HEK293 (cell line): ENCODE data around the gene NGF.

ENCODE experiments used
- SP2 ChIP-seq: fragments of 450-650 bp; formaldehyde crosslinking; IDR thresholded peaks from 2 replicates; pipeline ENCODE4 v1.5.1; 2016; ENCODE audit warnings: missing biosample characterization, missing genetic modification characterization
- YY1 ChIP-seq: fragments of 450-650 bp; formaldehyde crosslinking; IDR thresholded peaks from 2 replicates; pipeline ENCODE4 v1.5.1; 2018; ENCODE audit warnings: missing biosample characterization, missing genetic modification characterization
- ZFP41 ChIP-seq: fragments of 450-650 bp; formaldehyde crosslinking; IDR thresholded peaks from 2 replicates; pipeline ENCODE4 v1.5.1; 2016; ENCODE audit warnings: missing biosample characterization, missing genetic modification characterization, borderline replicate concordance
- ZNF239 ChIP-seq: fragments of 450-650 bp; formaldehyde crosslinking; IDR thresholded peaks from 2 replicates; pipeline ENCODE4 v1.5.1; 2016; ENCODE audit warnings: missing biosample characterization, missing genetic modification characterization
- ZNF274 ChIP-seq, 2 experiments: fragments of 200-500 bp in 1 of 2; fragments of 450-650 bp in 1 of 2; sonication (Bioruptor generic) in 1 of 2; formaldehyde crosslinking in 1 of 2; IDR thresholded peaks; 2 replicates each; pipeline versions ENCODE4 v1.5.1 to v1.6.1; 2014 to 2016; ENCODE audit warnings: borderline replicate concordance in 1 of 2, inconsistent platforms in 1 of 2, low read length in 1 of 2, missing biosample characterization in 1 of 2, missing genetic modification characterization in 1 of 2
- ZNF776 ChIP-seq: fragments of 450-650 bp; formaldehyde crosslinking; IDR thresholded peaks from 2 replicates; pipeline ENCODE4 v1.5.0; 2017; ENCODE audit warnings: missing biosample characterization, missing genetic modification characterization, borderline replicate concordance
- ZNF837 ChIP-seq: fragments of 450-650 bp; formaldehyde crosslinking; IDR thresholded peaks from 2 replicates; pipeline ENCODE4 v1.5.1; 2016; ENCODE audit warnings: missing biosample characterization, missing genetic modification characterization
- TF ChIP-seq, protein P1 (sequence below): fragments of 450-650 bp; formaldehyde crosslinking; IDR thresholded peaks from 2 replicates; pipeline ENCODE4 v1.5.1; 2016; ENCODE audit warnings: missing biosample characterization, missing genetic modification characterization, borderline replicate concordance
- TF ChIP-seq, protein P2 (sequence below): fragments of 450-650 bp; formaldehyde crosslinking; IDR thresholded peaks from 2 replicates; pipeline ENCODE4 v1.5.1; 2016; ENCODE audit warnings: missing biosample characterization, missing genetic modification characterization

DNA sequence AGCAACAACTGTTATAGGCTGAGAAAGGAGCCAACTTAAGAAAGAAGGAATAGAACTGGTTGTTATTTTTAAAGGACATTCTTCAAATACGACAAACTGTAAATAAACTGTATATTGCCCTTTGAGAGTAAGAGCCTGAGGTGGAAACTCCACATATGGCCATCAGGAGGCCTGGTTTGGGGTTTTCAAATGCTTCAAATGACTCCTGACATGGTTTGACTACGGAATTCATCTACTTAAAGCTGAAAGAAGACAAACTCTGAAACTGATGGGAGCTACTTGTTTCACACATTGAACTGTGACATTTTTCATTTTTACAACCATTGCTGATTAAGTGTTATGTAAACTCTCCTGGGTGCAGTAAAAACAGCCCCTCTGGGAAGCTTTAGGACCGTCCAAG, 59.8 kb downstream of the NGF start:
- TF ChIP-seq ZNF274 (IDR thresholded peaks at IDR 0.05; ENCODE audit: low read length) (no peak), ZNF274 (tag by site-specific recombination; IDR thresholded peaks at IDR 0.05; ENCODE audit: borderline replicate concordance) (no peak), ZFP41 (tag by site-specific recombination) (no peak), SP2 (tag by site-specific recombination) (no peak), ZNF239 (no peak), ZNF837 (tag by site-specific recombination) (no peak), ZNF776 (tag by site-specific recombination) (no peak), YY1 (tag by site-specific recombination) (no peak)
- TF ChIP-seq, protein P1, sequence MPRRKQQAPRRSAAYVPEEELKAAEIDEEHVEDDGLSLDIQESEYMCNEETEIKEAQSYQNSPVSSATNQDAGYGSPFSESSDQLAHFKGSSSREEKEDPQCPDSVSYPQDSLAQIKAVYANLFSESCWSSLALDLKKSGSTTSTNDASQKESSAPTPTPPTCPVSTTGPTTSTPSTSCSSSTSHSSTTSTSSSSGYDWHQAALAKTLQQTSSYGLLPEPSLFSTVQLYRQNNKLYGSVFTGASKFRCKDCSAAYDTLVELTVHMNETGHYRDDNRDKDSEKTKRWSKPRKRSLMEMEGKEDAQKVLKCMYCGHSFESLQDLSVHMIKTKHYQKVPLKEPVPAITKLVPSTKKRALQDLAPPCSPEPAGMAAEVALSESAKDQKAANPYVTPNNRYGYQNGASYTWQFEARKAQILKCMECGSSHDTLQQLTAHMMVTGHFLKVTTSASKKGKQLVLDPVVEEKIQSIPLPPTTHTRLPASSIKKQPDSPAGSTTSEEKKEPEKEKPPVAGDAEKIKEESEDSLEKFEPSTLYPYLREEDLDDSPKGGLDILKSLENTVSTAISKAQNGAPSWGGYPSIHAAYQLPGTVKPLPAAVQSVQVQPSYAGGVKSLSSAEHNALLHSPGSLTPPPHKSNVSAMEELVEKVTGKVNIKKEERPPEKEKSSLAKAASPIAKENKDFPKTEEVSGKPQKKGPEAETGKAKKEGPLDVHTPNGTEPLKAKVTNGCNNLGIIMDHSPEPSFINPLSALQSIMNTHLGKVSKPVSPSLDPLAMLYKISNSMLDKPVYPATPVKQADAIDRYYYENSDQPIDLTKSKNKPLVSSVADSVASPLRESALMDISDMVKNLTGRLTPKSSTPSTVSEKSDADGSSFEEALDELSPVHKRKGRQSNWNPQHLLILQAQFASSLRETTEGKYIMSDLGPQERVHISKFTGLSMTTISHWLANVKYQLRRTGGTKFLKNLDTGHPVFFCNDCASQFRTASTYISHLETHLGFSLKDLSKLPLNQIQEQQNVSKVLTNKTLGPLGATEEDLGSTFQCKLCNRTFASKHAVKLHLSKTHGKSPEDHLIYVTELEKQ (tag by site-specific recombination) = no peak
- TF ChIP-seq, protein P2, sequence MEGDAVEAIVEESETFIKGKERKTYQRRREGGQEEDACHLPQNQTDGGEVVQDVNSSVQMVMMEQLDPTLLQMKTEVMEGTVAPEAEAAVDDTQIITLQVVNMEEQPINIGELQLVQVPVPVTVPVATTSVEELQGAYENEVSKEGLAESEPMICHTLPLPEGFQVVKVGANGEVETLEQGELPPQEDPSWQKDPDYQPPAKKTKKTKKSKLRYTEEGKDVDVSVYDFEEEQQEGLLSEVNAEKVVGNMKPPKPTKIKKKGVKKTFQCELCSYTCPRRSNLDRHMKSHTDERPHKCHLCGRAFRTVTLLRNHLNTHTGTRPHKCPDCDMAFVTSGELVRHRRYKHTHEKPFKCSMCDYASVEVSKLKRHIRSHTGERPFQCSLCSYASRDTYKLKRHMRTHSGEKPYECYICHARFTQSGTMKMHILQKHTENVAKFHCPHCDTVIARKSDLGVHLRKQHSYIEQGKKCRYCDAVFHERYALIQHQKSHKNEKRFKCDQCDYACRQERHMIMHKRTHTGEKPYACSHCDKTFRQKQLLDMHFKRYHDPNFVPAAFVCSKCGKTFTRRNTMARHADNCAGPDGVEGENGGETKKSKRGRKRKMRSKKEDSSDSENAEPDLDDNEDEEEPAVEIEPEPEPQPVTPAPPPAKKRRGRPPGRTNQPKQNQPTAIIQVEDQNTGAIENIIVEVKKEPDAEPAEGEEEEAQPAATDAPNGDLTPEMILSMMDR = no peak
